CD4-positive, alpha-beta T cell treated with Interleukin-15 for 1 hour (primary cell): ENCODE data around the gene AHCYL2.
A peak's percentile ranks its signal among the peaks of the same experiment; 100 is the strongest.
"Not testable (repeated sequence)": the region's sequence is repeated elsewhere in the genome, so short reads cannot be mapped to it uniquely, and the experiment has no call there.

Experiments
- DNase-seq: peaks from one replicate; pipeline ENCODE4 v3.0.0-alpha.2; 2020

Gene AHCYL2

GRCh38 chr7:129295015-129295423, 70.2 kb downstream of the AHCYL2 start:
- DNase-seq, result no peak

- peak; percentile 28 for DNase-seq
Observed at GRCh38 chr7:129298268-129298893, 73.6 kb downstream of the AHCYL2 start.

- no peak for DNase-seq
Observed at GRCh38 chr7:129299889-129300288, 75.1 kb downstream of the AHCYL2 start.

GRCh38 chr7:129300299-129300698, 75.5 kb downstream of the AHCYL2 start:
- DNase-seq, result not testable (repeated sequence)

- DNase-seq, result no peak
Observed at GRCh38 chr7:129307592-129307991, 82.8 kb downstream of the AHCYL2 start.

- DNase-seq, result no peak
Observed at GRCh38 chr7:129308047-129308446, 83.2 kb downstream of the AHCYL2 start.

- DNase-seq, result no peak
Observed at GRCh38 chr7:129311429-129311828, 86.6 kb downstream of the AHCYL2 start.

- DNase-seq, result no peak
Observed at GRCh38 chr7:129313282-129313681, 88.5 kb downstream of the AHCYL2 start.

GRCh38 chr7:129315960-129316359, 91.1 kb downstream of the AHCYL2 start:
- DNase-seq, result no peak

- DNase-seq, result no peak
Observed at GRCh38 chr7:129317450-129317849, 92.6 kb downstream of the AHCYL2 start.

- DNase-seq, result no peak
Observed at GRCh38 chr7:129327076-129327475, 102.2 kb downstream of the AHCYL2 start.

GRCh38 chr7:129332254-129333035, 107.6 kb downstream of the AHCYL2 start:
- DNase-seq, result no peak

- no peak for DNase-seq
Observed at GRCh38 chr7:129334473-129334872, 109.6 kb downstream of the AHCYL2 start.

- no peak for DNase-seq
Observed at GRCh38 chr7:129338450-129338849, 113.6 kb downstream of the AHCYL2 start.

GRCh38 chr7:129341212-129341611, 116.4 kb downstream of the AHCYL2 start:
- no peak for DNase-seq

GRCh38 chr7:129341816-129342806, 117.3 kb downstream of the AHCYL2 start:
- no peak for DNase-seq

GRCh38 chr7:129343099-129343700, 118.4 kb downstream of the AHCYL2 start:
- no peak for DNase-seq

- DNase-seq, result no peak
Observed at GRCh38 chr7:129347330-129347729, 122.5 kb downstream of the AHCYL2 start.

- no peak for DNase-seq
Observed at GRCh38 chr7:129348023-129348740, 123.4 kb downstream of the AHCYL2 start.

GRCh38 chr7:129351320-129351719, 126.5 kb downstream of the AHCYL2 start:
- no peak for DNase-seq

GRCh38 chr7:129353104-129353503, 128.3 kb downstream of the AHCYL2 start:
- not testable (repeated sequence) for DNase-seq
